Suprapubic skin (tissue), 4 donors: ENCODE results near the gene NCKAP5.

Experiments
- CTCF ChIP-seq, 2 donors: fragments of 200-600 bp in 1 of 2; fragments of 450-650 bp in 1 of 2; sonication (generic) in 1 of 2; IDR thresholded peaks; one replicate each; pipeline ENCODE4 v1.5.1; 2016 to 2019; ENCODE audit warnings: antibody characterized with exemption in 2 of 2, mild to moderate bottlenecking in 1 of 2, moderate library complexity in 1 of 2
- EP300 ChIP-seq: sonication (generic); formaldehyde crosslinking; IDR thresholded peaks from one replicate; pipeline ENCODE4 v1.6.1; 2017; ENCODE audit warnings: antibody characterized with exemption
- POLR2A ChIP-seq, 2 donors: fragments of 450-650 bp; IDR thresholded peaks; one replicate each; pipeline ENCODE4 v1.6.1; 2017; ENCODE audit warnings: antibody characterized with exemption in 2 of 2, mild to moderate bottlenecking in 2 of 2, moderate library complexity in 2 of 2
- POLR2AphosphoS5 ChIP-seq, 3 donors: sonication (generic); formaldehyde crosslinking; IDR thresholded peaks; one replicate each; pipeline ENCODE4 v1.6.1; 2017; ENCODE audit warnings: antibody characterized with exemption in 3 of 3

- no peak for TF ChIP-seq CTCF (IDR thresholded peaks at IDR 0.05)
- no peak for TF ChIP-seq POLR2AphosphoS5 (IDR thresholded peaks at IDR 0.05)
- TF ChIP-seq POLR2A (IDR thresholded peaks at IDR 0.05) = no peak
- TF ChIP-seq EP300 = no peak
Measured at GRCh38 chr2:133570542-133570941, 2.3 kb upstream of the NCKAP5 start.
